GM12864 (cell line): ENCODE results near the gene STX16.

Experiments
- DNase-seq: peaks from one replicate; pipeline ENCODE4 v3.0.0-alpha.2; 2011; ENCODE audit warnings: low read depth
- H3K4me3 ChIP-seq: 2 replicates; pipeline ENCODE4 v1.5.1; 2011; ENCODE audit warnings: mild to moderate bottlenecking, low read depth, low read length, control low read depth
- TF ChIP-seq, protein P1 (sequence below): IDR thresholded peaks from 2 replicates; pipeline ENCODE4 v1.5.1; 2011; ENCODE audit warnings: low read depth, mild to moderate bottlenecking, moderate library complexity, low read length, control low read depth, inconsistent platforms; ENCODE audit errors: missing control alignments

The STX16 gene

DNA sequence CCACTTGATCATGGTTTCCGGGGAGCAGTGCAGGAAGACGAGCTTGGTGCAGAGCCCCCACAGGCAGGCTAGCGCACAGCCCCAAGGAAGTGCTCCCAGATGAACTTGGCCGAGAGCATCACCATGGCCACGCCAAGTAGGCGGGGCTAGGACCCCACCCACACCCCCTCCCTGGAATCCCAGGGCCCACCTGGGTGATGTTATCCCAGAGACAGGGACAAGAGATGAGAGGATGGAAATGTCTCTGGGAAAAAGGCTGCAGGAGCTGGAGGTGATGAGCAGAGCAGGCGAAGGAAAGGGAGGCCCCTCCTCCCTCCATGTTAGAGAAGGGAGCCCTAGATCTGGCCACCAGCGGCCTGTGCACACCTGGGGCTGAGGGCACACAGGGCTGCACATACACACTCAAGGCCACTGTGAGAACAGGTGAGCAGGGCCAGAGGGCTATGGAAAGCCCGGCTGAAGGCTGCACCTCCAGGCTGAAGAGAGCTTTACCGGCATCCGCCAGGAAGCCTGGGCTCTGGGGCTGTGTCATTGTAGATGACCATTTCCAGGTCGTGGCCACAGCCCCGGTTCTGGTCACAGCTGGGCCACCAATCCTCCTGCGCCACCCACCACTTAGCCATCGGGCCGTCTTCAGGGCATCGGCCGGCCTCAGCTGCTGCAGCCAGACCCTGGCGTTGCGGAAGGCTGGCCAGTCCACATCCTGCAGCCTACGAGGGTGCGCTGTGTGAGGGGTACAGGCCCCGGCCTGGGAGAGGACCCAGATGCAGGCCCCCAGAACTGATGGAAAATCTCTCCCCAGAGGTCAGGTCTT is 66.4 kb downstream of the STX16 start:
- no peak for DNase-seq
- H3K4me3 ChIP-seq, result no peak overlapping the region
- TF ChIP-seq, protein P1, sequence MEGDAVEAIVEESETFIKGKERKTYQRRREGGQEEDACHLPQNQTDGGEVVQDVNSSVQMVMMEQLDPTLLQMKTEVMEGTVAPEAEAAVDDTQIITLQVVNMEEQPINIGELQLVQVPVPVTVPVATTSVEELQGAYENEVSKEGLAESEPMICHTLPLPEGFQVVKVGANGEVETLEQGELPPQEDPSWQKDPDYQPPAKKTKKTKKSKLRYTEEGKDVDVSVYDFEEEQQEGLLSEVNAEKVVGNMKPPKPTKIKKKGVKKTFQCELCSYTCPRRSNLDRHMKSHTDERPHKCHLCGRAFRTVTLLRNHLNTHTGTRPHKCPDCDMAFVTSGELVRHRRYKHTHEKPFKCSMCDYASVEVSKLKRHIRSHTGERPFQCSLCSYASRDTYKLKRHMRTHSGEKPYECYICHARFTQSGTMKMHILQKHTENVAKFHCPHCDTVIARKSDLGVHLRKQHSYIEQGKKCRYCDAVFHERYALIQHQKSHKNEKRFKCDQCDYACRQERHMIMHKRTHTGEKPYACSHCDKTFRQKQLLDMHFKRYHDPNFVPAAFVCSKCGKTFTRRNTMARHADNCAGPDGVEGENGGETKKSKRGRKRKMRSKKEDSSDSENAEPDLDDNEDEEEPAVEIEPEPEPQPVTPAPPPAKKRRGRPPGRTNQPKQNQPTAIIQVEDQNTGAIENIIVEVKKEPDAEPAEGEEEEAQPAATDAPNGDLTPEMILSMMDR, result no peak

DNA sequence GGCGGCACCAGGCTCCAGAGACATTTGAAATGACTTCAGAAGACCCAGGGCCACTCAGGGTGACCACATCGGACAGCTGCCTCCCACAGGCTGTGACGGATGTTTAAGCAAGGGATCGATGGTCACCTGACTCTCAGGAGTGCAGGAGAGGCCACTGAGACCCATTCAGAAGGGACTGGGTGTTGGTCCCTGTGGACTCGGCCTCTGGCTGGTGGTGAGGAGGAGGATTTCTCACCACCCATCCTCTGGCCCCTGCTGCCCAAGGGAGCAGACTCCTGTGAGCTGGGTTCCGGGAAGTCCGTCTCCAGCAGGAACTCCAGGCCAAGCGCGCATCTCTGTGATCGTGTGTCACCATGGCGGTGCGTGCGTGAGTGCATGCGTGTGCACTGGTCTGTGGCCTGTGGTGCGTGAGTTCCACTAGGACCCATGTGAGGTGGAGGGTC is 67.1 kb downstream of the STX16 start:
- H3K4me3 ChIP-seq, result no peak overlapping the region
- no peak for DNase-seq
- TF ChIP-seq, protein P1, result no peak

DNA sequence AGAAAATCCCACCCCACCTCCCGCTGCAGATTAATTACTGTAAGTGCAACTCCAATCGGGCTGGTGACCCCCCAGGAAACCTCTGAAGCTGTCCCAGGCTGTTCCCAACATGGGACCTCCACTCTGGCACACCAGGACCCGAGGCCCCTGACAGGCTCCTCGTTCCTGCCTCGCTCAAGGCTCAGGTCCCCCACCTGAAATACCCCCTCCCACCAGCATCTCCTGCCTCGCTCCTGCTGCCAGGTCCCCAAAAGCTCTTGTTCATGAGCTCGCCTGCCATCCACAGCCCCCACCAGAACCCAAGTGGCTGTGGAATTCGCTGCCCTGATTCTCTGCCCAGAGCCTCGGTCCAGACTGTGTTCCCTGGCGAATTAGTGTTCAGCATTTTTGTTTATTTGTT is 67.6 kb downstream of the STX16 start:
- TF ChIP-seq, protein P1, result no peak
- H3K4me3 ChIP-seq, result no peak overlapping the region
- DNase-seq, result no peak

DNA sequence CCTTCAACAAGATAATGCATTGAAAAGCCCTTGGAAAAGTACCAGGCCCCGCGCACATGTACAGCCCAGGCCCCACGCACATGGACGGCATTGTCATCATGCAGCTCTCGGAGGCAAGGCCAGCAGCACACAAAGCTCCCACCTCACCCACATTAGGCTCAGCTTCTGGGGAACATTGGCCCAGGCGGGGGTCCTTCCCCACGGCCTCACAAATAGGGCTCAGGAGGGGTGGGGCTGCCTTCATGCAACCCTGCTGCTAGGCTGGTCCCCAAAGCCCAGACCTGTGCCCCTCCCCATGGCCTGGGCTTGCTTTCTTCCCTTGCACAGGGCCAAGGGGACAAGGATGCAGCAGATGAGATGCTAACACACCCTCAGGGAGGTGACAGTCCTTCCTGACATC is 68.2 kb downstream of the STX16 start:
- H3K4me3 ChIP-seq, result no peak overlapping the region
- TF ChIP-seq, protein P1, result no peak
- DNase-seq, result no peak

DNA sequence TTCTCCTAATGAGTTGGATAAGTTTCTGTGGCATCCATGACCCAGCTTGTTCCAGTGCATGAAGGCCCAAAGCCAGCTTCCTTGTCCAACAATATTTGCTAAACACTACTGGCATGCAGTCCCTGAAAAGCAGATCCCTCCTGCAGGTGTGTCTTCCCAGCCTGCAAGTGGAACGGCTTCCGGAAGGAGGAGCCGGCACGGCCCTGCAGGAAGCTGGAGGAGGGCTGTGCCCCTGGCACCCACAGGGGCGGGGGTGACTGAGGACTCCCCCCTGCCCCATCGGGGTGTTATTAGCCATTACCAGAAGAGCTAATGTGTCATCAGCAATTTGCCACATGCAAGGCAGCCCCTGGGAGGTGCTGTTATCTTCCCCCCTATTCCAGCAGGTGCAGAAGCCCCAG is 68.9 kb downstream of the STX16 start:
- H3K4me3 ChIP-seq, result no peak overlapping the region
- TF ChIP-seq, protein P1, result no peak
- DNase-seq, result no peak

DNA sequence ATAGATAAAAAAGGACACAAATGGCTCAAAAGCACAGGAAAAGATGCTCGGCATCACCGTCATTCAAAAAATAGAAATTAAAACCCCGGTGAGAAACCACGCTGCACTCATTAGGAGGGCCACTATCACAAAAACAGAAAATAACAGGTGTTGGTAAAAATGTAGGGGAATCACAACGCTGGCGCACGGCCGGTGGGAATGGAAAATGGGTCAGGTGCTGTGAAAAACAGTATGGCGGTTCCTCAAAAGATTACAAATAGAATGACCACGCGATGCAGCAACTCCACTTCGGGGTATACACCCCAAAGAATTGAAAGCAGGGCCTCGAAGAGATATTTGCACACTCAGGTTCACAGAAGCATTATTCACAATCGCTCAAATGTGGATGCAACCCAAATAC is 69.8 kb downstream of the STX16 start:
- no peak for DNase-seq
- TF ChIP-seq, protein P1, result no peak
- H3K4me3 ChIP-seq, result no peak overlapping the region
